Measurements from ENCODE around the gene HOXD10. TPM values are rescaled to one million over a fixed set of nuclear protein-coding genes. Genes with fewer than 3 reads are reported as not detected.

The HOXD10 gene
- total RNA-seq, 2 donors from 2014 or later = not detected

DNA sequence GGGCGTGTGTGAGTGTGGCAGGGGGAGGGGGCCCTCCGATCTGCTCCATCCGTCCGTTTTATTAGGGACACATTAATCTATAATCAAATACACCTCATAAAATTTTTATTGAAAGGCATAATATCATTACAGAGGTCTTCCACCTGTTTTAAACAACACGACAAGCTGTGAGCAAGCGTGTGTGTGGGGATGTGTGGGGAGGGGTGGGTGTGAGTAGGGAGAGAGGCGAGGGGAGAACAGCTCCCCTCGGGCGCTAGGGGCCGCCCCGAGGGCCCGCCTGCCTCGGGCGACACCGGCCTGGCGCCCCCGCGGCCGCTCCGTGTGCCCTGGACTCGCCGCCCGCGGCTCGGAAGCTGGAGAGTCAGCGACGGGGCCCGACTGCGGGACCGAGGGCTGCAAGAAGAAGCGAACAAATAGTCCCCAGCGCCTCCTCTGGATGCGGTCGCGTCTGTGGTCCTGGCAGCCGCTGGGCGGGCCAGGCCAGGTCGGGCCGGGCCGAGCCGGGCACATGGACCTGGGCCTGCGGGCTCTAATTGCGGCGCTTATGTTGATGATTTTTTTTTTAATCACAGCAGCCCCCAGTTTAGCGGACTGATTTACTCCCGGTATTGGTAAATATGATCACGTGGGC lies 5.6 kb downstream of the HOXD10 start:
- Histone ChIP-seq H3K9me3 (peaks cover 0 to 4% of the 10 kb centered on the region in 2 donors), H3K4me1 (peaks cover 0 to 19% of the 10 kb centered on the region in 2 donors), H3K4me3 (peak overlapping the region; percentile 29 to 52), H3K27ac (no peak overlapping the region), H3K36me3 (no peaks in the 10 kb centered on the region), H3K27me3 (peaks cover 64 to 82% of the 10 kb centered on the region in 2 donors)
- no peak for DNase-seq (ENCODE audit: low spot score)
- TF ChIP-seq, protein P1, sequence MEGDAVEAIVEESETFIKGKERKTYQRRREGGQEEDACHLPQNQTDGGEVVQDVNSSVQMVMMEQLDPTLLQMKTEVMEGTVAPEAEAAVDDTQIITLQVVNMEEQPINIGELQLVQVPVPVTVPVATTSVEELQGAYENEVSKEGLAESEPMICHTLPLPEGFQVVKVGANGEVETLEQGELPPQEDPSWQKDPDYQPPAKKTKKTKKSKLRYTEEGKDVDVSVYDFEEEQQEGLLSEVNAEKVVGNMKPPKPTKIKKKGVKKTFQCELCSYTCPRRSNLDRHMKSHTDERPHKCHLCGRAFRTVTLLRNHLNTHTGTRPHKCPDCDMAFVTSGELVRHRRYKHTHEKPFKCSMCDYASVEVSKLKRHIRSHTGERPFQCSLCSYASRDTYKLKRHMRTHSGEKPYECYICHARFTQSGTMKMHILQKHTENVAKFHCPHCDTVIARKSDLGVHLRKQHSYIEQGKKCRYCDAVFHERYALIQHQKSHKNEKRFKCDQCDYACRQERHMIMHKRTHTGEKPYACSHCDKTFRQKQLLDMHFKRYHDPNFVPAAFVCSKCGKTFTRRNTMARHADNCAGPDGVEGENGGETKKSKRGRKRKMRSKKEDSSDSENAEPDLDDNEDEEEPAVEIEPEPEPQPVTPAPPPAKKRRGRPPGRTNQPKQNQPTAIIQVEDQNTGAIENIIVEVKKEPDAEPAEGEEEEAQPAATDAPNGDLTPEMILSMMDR (IDR thresholded peaks at IDR 0.05) = no peak

DNA sequence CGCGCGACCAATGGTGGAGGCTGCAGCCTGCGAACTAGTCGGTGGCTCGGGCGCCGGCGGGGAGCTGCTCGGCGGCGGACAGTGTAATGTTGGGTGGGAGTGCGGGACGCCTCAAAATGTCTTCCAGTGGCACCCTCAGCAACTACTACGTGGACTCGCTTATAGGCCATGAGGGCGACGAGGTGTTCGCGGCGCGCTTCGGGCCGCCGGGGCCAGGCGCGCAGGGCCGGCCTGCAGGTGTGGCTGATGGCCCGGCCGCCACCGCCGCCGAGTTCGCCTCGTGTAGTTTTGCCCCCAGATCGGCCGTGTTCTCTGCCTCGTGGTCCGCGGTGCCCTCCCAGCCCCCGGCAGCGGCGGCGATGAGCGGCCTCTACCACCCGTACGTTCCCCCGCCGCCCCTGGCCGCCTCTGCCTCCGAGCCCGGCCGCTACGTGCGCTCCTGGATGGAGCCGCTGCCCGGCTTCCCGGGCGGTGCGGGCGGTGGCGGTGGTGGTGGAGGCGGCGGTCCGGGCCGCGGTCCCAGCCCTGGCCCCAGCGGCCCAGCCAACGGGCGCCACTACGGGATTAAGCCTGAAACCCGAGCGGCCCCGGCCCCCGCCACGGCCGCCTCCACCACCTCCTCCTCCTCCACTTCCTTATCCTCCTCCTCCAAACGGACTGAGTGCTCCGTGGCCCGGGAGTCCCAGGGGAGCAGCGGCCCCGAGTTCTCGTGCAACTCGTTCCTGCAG lies 6.3 kb downstream of the HOXD10 start, which contains the start of gene HOXD9:
HOXD9 (plus strand) TSS at position 37 of the 728 bp plus-strand sequence; CDS start at position 87, 50 bp downstream.
- peaks cover 0 to 4% of the 10 kb centered on the region in 2 donors for H3K9me3 ChIP-seq
- H3K4me3 ChIP-seq = peak within 1 kb of the TSS; percentile 29 to 52
- TF ChIP-seq, protein P1 (IDR thresholded peaks at IDR 0.05) = no peak
- H3K4me1 ChIP-seq = peaks cover 0 to 19% of the 10 kb centered on the region in 2 donors
- no peaks in the 10 kb centered on the region for H3K36me3 ChIP-seq
- no peak for DNase-seq (ENCODE audit: low spot score)
- H3K27me3 ChIP-seq = peaks cover 58 to 77% of the 10 kb centered on the region in 2 donors
- no peak within 1 kb of the TSS for H3K27ac ChIP-seq

DNA sequence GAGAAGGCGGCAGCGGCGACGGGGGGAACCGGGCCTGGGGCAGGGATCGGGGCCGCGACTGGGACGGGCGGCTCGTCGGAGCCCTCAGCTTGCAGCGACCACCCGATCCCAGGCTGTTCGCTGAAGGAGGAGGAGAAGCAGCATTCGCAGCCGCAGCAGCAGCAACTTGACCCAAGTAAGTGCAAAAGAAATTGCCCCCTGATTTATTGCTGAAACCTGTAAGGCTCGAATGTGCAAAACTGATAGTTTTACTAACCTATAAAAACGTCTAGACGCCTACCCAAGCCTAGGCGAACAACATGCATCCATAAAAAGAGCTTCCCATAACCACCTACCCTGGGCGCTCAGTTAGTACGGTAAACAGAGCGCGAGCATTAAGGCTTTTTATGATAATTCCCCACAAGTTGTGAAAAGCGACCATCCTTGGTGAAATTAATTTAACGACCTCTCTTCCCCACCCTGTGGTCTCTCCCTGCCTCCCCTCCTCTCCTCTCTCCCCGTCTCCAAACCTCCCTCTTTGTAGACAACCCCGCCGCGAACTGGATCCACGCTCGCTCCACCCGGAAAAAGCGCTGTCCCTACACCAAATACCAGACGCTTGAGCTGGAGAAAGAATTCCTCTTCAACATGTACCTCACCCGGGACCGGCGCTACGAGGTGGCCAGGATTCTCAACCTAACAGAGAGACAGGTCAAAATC lies 7.0 kb downstream of the HOXD10 start:
- Histone ChIP-seq H3K4me1 (peaks cover 0 to 22% of the 10 kb centered on the region in 2 donors), H3K4me3 (peak overlapping the region; percentile 29 to 52), H3K36me3 (no peaks in the 10 kb centered on the region), H3K27me3 (peaks cover 58 to 77% of the 10 kb centered on the region in 2 donors), H3K9me3 (peaks cover 0 to 3% of the 10 kb centered on the region in 2 donors), H3K27ac (no peak overlapping the region)
- DNase-seq (ENCODE audit: low spot score) = no peak
- TF ChIP-seq, protein P1 (IDR thresholded peaks at IDR 0.05) = no peak

DNA sequence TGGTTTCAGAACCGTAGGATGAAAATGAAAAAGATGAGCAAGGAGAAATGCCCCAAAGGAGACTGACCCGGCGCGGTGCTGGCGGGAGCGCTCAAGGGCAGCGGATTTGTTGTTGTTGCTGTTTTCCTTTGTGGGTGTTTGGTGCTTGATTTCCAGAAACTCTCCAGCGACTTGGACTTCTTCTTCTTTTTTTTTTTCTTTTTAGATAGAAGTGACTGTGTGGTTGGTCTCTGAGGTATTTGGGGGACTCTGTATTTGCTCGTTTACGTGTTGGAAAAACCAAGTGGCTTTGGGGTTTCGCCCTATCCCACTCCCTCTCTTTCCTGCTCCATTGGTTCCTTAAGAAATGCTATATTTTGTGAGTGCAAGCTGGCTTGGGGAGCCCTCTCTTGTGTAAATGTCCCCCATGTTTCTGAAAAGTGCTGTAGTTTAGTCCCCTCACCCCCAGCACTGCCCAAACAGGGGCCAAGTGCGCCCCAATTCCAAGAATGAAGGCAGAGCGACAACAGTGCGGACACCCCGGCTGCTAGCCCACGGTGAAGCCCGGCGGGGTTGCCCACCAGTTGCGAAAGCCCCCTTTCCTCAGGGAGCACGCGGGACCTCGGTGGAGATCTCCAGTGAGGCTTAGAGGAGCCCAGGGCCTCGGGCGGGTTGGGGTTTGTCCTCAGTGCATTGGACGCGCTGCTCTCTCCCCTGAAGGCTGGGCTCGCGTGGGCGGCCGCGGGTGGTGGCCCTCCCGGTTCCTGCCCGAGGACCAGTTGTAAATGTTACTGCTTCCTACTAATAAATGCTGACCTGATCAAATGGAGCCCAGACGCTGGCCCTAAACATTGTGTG lies 7.8 kb downstream of the HOXD10 start:
- no peak overlapping the region for H3K27ac ChIP-seq
- no peaks in the 10 kb centered on the region for H3K9me3 ChIP-seq
- peaks cover 0 to 30% of the 10 kb centered on the region in 2 donors for H3K4me1 ChIP-seq
- H3K27me3 ChIP-seq = peaks cover 55 to 77% of the 10 kb centered on the region in 2 donors
- no peaks in the 10 kb centered on the region for H3K36me3 ChIP-seq
- TF ChIP-seq, protein P1 (IDR thresholded peaks at IDR 0.05) = no peak
- no peak overlapping the region for H3K4me3 ChIP-seq
- no peak for DNase-seq (ENCODE audit: low spot score)

All from right atrium auricular region (tissue), 2 donors.